WTC11 (cell line): ENCODE measurements around the gene CD2AP. TPM values are rescaled to one million over a fixed set of nuclear protein-coding genes. Genes with fewer than 3 reads are reported as not detected.

Source experiments
- ATAC-seq: fragments of 200-7000 bp; cut with Tn5 transposase; 2 replicates; pipeline ENCODE4 v1.10.0; 2021; ENCODE audit warnings: mild to moderate bottlenecking, moderate library complexity
- CTCF ChIA-PET: fragments of 300-600 bp; sonication (Branson Sonifier 250); formaldehyde crosslinking; loops from one replicate; lab custom pipeline; 2021; ENCODE audit warnings: antibody characterized with exemption; lab: Charles Lee
- POLR2A ChIA-PET: fragments of 350-600 bp; sonication (Branson Sonifier 250); formaldehyde crosslinking; loops from one replicate; lab custom pipeline; 2021; ENCODE audit warnings: antibody characterized with exemption; lab: Charles Lee
- DNase-seq: peaks from one replicate; pipeline ENCODE4 v3.0.0; 2021; ENCODE audit warnings: low spot score
- H3K27ac Mint-ChIP-seq: 2 replicates; pipeline ENCODE4 v1.8.0; 2021; ENCODE audit warnings: mixed read lengths
- H3K27me3 Mint-ChIP-seq: 2 replicates; pipeline ENCODE4 v1.8.0; 2021; ENCODE audit warnings: low read depth, mild to moderate bottlenecking, moderate library complexity, mixed read lengths
- H3K36me3 Mint-ChIP-seq: 2 replicates; pipeline ENCODE4 v1.8.0; 2021; ENCODE audit warnings: mixed read lengths
- H3K4me1 Mint-ChIP-seq: 2 replicates; pipeline ENCODE4 v1.8.0; 2022; ENCODE audit warnings: mixed read lengths
- H3K4me3 Mint-ChIP-seq: 2 replicates; pipeline ENCODE4 v1.8.0; 2021; ENCODE audit warnings: mild to moderate bottlenecking, moderate library complexity, mixed read lengths
- H3K9me3 Mint-ChIP-seq: 2 replicates; pipeline ENCODE4 v1.8.0; 2021; ENCODE audit warnings: mixed read lengths
- ATF1 ChIP-seq: sonication (generic); formaldehyde crosslinking; IDR thresholded peaks from 2 replicates; pipeline ENCODE4 v1.8.1; 2023; ENCODE audit warnings: mild to moderate bottlenecking, moderate library complexity, missing genetic modification reagents
- CREM ChIP-seq: sonication (generic); formaldehyde crosslinking; IDR thresholded peaks from 2 replicates; pipeline ENCODE4 v1.8.1; 2022; ENCODE audit warnings: mild to moderate bottlenecking, missing genetic modification reagents, moderate library complexity
- EMX1 ChIP-seq: fragments of 250-450 bp; sonication (Bioruptor Pico); IDR thresholded peaks from 2 replicates; pipeline ENCODE4 v1.8.0; 2021; ENCODE audit warnings: mild to moderate bottlenecking
- GABPB1 ChIP-seq: sonication (generic); formaldehyde crosslinking; IDR thresholded peaks from 2 replicates; pipeline ENCODE4 v1.8.1; 2023; ENCODE audit warnings: mild to moderate bottlenecking, missing genetic modification reagents
- GRHL2 ChIP-seq: fragments of 250-450 bp; sonication (Bioruptor Pico); IDR thresholded peaks from 2 replicates; pipeline ENCODE4 v1.8.0; 2022; ENCODE audit warnings: mild to moderate bottlenecking, moderate library complexity; ENCODE audit not compliant: insufficient replicate concordance, severe bottlenecking
- JUN ChIP-seq: sonication (generic); formaldehyde crosslinking; IDR thresholded peaks from 2 replicates; pipeline ENCODE4 v1.8.0; 2023; ENCODE audit warnings: mild to moderate bottlenecking, missing genetic modification reagents
- NR1H2 ChIP-seq: sonication (generic); formaldehyde crosslinking; IDR thresholded peaks from 2 replicates; pipeline ENCODE4 v1.9.0; 2021; ENCODE audit warnings: mild to moderate bottlenecking, moderate library complexity, missing genetic modification reagents
- PRRX2 ChIP-seq: fragments of 250-450 bp; sonication (Bioruptor Pico); IDR thresholded peaks from 2 replicates; pipeline ENCODE4 v1.8.0; 2021; ENCODE audit warnings: mild to moderate bottlenecking
- SMAD3 ChIP-seq: sonication (generic); formaldehyde crosslinking; IDR thresholded peaks from 2 replicates; pipeline ENCODE4 v1.8.0; 2022; ENCODE audit warnings: missing genetic modification reagents, mild to moderate bottlenecking, borderline replicate concordance
- SOX15 ChIP-seq: fragments of 250-450 bp; sonication (Bioruptor Pico); IDR thresholded peaks from 2 replicates; pipeline ENCODE4 v1.9.0; 2021; ENCODE audit warnings: mild to moderate bottlenecking
- TCF7 ChIP-seq: sonication (generic); formaldehyde crosslinking; IDR thresholded peaks from 2 replicates; pipeline ENCODE4 v1.8.0; 2022; ENCODE audit warnings: mild to moderate bottlenecking, low read depth, missing genetic modification reagents, moderate library complexity
- TEAD4 ChIP-seq: sonication (generic); formaldehyde crosslinking; IDR thresholded peaks from 2 replicates; pipeline ENCODE4 v1.8.0; 2022; ENCODE audit warnings: mild to moderate bottlenecking, missing genetic modification reagents
- ZNF263 ChIP-seq: sonication (generic); formaldehyde crosslinking; IDR thresholded peaks from 2 replicates; pipeline ENCODE4 v1.8.1; 2022; ENCODE audit warnings: low read depth, mild to moderate bottlenecking, moderate library complexity, missing genetic modification reagents
- ZNF423 ChIP-seq: fragments of 250-450 bp; sonication (Bioruptor Pico); IDR thresholded peaks from 2 replicates; pipeline ENCODE4 v2.1.2; 2022; ENCODE audit warnings: mild to moderate bottlenecking, moderate library complexity
- total RNA-seq: library from RNA; stranded (reverse); gene quantifications from 3 replicates; pipeline ENCODE4 v1.2.3, GENCODE V29; 2021
- TF ChIP-seq, protein P1 (sequence below): sonication (generic); formaldehyde crosslinking; IDR thresholded peaks from 2 replicates; pipeline ENCODE4 v1.8.0; 2023; ENCODE audit warnings: missing genetic modification reagents, mild to moderate bottlenecking, borderline replicate concordance
- TF ChIP-seq, protein P2 (sequence below): sonication (generic); formaldehyde crosslinking; IDR thresholded peaks from 2 replicates; pipeline ENCODE4 v1.8.1; 2023; ENCODE audit warnings: mild to moderate bottlenecking, missing genetic modification reagents, moderate library complexity
- TF ChIP-seq, protein P3 (sequence below): sonication (generic); formaldehyde crosslinking; IDR thresholded peaks from 2 replicates; pipeline ENCODE4 v1.8.0; 2022; ENCODE audit warnings: missing genetic modification reagents
- TF ChIP-seq, protein P4 (sequence below): sonication (generic); formaldehyde crosslinking; IDR thresholded peaks from 2 replicates; pipeline ENCODE4 v1.8.0; 2023; ENCODE audit warnings: missing genetic modification reagents
- TF ChIP-seq, protein P5 (sequence below): sonication (generic); formaldehyde crosslinking; IDR thresholded peaks from 2 replicates; pipeline ENCODE4 v1.8.1; 2023; ENCODE audit warnings: mild to moderate bottlenecking, moderate library complexity, missing genetic modification reagents
- TF ChIP-seq, protein P6 (sequence below): sonication (generic); formaldehyde crosslinking; conservative IDR thresholded peaks from 2 replicates; pipeline ENCODE4 v1.8.1; 2023; ENCODE audit warnings: mild to moderate bottlenecking, low read depth, missing genetic modification reagents, moderate library complexity

CD2AP gene
- total RNA-seq, 1 experiment from 2014 or later = 77.0 TPM

DNA sequence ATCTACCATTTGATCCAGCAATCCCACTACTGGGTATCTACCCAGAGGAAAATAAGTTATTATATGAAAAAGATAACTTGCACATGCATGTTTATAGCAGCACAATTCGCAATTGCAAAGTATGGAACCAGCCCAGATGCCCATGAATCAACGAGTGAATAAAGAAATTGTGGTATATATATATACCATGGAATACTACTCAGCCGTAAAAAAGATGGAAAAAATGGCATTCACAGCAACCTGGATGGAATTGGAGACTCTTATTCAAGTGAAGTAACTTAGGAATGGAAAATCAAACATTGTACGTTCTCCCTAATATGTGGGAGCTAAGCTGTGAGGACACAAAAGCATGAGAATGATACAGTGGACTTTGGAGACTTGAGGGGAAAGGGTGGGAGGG, 120.8 kb downstream of the CD2AP start:
- no peak for ATAC-seq
- POLR2A ChIA-PET = no interaction called here
- peaks cover 16% of the 10 kb centered on the region for H3K9me3 Mint-ChIP-seq
- no peak for DNase-seq
- no peak overlapping the region for H3K27ac Mint-ChIP-seq
- H3K27me3 Mint-ChIP-seq = no peaks in the 10 kb centered on the region
- peaks cover 51% of the 10 kb centered on the region for H3K36me3 Mint-ChIP-seq
- no peak for TF ChIP-seq ZNF263 (CRISPR knock-in tag)
- TF ChIP-seq, protein P1, sequence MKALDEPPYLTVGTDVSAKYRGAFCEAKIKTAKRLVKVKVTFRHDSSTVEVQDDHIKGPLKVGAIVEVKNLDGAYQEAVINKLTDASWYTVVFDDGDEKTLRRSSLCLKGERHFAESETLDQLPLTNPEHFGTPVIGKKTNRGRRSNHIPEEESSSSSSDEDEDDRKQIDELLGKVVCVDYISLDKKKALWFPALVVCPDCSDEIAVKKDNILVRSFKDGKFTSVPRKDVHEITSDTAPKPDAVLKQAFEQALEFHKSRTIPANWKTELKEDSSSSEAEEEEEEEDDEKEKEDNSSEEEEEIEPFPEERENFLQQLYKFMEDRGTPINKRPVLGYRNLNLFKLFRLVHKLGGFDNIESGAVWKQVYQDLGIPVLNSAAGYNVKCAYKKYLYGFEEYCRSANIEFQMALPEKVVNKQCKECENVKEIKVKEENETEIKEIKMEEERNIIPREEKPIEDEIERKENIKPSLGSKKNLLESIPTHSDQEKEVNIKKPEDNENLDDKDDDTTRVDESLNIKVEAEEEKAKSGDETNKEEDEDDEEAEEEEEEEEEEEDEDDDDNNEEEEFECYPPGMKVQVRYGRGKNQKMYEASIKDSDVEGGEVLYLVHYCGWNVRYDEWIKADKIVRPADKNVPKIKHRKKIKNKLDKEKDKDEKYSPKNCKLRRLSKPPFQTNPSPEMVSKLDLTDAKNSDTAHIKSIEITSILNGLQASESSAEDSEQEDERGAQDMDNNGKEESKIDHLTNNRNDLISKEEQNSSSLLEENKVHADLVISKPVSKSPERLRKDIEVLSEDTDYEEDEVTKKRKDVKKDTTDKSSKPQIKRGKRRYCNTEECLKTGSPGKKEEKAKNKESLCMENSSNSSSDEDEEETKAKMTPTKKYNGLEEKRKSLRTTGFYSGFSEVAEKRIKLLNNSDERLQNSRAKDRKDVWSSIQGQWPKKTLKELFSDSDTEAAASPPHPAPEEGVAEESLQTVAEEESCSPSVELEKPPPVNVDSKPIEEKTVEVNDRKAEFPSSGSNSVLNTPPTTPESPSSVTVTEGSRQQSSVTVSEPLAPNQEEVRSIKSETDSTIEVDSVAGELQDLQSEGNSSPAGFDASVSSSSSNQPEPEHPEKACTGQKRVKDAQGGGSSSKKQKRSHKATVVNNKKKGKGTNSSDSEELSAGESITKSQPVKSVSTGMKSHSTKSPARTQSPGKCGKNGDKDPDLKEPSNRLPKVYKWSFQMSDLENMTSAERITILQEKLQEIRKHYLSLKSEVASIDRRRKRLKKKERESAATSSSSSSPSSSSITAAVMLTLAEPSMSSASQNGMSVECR (CRISPR knock-in tag) = no peak
- TF ChIP-seq, protein P2, sequence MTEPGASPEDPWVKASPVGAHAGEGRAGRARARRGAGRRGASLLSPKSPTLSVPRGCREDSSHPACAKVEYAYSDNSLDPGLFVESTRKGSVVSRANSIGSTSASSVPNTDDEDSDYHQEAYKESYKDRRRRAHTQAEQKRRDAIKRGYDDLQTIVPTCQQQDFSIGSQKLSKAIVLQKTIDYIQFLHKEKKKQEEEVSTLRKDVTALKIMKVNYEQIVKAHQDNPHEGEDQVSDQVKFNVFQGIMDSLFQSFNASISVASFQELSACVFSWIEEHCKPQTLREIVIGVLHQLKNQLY = no peak
- no peak for TF ChIP-seq ATF1
- no peak for TF ChIP-seq SMAD3 (CRISPR knock-in tag)
- TF ChIP-seq, protein P3, sequence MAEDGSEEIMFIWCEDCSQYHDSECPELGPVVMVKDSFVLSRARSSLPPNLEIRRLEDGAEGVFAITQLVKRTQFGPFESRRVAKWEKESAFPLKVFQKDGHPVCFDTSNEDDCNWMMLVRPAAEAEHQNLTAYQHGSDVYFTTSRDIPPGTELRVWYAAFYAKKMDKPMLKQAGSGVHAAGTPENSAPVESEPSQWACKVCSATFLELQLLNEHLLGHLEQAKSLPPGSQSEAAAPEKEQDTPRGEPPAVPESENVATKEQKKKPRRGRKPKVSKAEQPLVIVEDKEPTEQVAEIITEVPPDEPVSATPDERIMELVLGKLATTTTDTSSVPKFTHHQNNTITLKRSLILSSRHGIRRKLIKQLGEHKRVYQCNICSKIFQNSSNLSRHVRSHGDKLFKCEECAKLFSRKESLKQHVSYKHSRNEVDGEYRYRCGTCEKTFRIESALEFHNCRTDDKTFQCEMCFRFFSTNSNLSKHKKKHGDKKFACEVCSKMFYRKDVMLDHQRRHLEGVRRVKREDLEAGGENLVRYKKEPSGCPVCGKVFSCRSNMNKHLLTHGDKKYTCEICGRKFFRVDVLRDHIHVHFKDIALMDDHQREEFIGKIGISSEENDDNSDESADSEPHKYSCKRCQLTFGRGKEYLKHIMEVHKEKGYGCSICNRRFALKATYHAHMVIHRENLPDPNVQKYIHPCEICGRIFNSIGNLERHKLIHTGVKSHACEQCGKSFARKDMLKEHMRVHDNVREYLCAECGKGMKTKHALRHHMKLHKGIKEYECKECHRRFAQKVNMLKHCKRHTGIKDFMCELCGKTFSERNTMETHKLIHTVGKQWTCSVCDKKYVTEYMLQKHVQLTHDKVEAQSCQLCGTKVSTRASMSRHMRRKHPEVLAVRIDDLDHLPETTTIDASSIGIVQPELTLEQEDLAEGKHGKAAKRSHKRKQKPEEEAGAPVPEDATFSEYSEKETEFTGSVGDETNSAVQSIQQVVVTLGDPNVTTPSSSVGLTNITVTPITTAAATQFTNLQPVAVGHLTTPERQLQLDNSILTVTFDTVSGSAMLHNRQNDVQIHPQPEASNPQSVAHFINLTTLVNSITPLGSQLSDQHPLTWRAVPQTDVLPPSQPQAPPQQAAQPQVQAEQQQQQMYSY = no peak
- no peak overlapping the region for H3K4me3 Mint-ChIP-seq
- CTCF ChIA-PET = no interaction called here
- H3K4me1 Mint-ChIP-seq = no peaks in the 10 kb centered on the region

DNA sequence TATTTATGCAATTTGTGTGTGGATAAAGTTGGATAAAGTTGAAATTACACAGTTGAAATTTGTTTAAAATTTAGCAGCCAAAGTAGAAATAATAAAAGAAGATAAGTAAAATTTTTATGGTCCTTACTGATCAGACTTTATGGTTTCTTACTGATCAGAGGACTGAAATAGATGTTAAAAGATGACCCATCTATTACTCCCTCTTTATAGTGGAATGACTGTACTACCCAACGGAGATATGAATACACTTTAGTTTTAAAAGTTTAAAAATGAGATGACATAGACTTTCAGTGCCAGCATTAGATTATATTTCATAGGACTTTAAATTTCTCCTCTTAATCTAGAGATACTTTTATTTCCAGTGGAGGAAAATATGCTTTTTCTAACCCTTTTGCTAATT, 121.9 kb downstream of the CD2AP start:
- Mint-ChIP-seq H3K27me3 (no peaks in the 10 kb centered on the region), H3K36me3 (peaks cover 46% of the 10 kb centered on the region), H3K9me3 (peaks cover 16% of the 10 kb centered on the region), H3K4me1 (no peaks in the 10 kb centered on the region), H3K27ac (no peak overlapping the region), H3K4me3 (no peak overlapping the region)
- ATAC-seq (no peak), DNase-seq (no peak)
- POLR2A ChIA-PET = no interaction called here
- CTCF ChIA-PET = no interaction called here
- TF ChIP-seq TCF7 (CRISPR knock-in tag) (no peak), PRRX2 (CRISPR knock-in tag) (no peak), JUN (CRISPR knock-in tag) (no peak), EMX1 (CRISPR knock-in tag) (no peak), GABPB1 (CRISPR knock-in tag) (no peak), SOX15 (CRISPR knock-in tag) (no peak), CREM (CRISPR knock-in tag) (no peak), NR1H2 (CRISPR knock-in tag) (no peak), ZNF423 (no peak), ZNF263 (CRISPR knock-in tag) (no peak), TEAD4 (CRISPR knock-in tag) (no peak), GRHL2 (CRISPR knock-in tag) (no peak)
- TF ChIP-seq, protein P4, sequence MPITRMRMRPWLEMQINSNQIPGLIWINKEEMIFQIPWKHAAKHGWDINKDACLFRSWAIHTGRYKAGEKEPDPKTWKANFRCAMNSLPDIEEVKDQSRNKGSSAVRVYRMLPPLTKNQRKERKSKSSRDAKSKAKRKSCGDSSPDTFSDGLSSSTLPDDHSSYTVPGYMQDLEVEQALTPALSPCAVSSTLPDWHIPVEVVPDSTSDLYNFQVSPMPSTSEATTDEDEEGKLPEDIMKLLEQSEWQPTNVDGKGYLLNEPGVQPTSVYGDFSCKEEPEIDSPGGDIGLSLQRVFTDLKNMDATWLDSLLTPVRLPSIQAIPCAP (CRISPR knock-in tag) = no peak
- TF ChIP-seq, protein P5, sequence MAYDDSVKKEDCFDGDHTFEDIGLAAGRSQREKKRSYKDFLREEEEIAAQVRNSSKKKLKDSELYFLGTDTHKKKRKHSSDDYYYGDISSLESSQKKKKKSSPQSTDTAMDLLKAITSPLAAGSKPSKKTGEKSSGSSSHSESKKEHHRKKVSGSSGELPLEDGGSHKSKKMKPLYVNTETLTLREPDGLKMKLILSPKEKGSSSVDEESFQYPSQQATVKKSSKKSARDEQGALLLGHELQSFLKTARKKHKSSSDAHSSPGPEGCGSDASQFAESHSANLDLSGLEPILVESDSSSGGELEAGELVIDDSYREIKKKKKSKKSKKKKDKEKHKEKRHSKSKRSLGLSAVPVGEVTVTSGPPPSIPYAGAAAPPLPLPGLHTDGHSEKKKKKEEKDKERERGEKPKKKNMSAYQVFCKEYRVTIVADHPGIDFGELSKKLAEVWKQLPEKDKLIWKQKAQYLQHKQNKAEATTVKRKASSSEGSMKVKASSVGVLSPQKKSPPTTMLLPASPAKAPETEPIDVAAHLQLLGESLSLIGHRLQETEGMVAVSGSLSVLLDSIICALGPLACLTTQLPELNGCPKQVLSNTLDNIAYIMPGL (CRISPR knock-in tag) = no peak
- TF ChIP-seq, protein P6, sequence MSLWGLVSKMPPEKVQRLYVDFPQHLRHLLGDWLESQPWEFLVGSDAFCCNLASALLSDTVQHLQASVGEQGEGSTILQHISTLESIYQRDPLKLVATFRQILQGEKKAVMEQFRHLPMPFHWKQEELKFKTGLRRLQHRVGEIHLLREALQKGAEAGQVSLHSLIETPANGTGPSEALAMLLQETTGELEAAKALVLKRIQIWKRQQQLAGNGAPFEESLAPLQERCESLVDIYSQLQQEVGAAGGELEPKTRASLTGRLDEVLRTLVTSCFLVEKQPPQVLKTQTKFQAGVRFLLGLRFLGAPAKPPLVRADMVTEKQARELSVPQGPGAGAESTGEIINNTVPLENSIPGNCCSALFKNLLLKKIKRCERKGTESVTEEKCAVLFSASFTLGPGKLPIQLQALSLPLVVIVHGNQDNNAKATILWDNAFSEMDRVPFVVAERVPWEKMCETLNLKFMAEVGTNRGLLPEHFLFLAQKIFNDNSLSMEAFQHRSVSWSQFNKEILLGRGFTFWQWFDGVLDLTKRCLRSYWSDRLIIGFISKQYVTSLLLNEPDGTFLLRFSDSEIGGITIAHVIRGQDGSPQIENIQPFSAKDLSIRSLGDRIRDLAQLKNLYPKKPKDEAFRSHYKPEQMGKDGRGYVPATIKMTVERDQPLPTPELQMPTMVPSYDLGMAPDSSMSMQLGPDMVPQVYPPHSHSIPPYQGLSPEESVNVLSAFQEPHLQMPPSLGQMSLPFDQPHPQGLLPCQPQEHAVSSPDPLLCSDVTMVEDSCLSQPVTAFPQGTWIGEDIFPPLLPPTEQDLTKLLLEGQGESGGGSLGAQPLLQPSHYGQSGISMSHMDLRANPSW (CRISPR knock-in tag) = no peak
